ENCODE results near the gene HAL. TPM values are rescaled to one million over a fixed set of nuclear protein-coding genes. Genes with fewer than 3 reads are reported as not detected.

Gene HAL
- total RNA-seq, 1 experiment from 2014 or later = 0.39 TPM

- TF ChIP-seq, protein P1, sequence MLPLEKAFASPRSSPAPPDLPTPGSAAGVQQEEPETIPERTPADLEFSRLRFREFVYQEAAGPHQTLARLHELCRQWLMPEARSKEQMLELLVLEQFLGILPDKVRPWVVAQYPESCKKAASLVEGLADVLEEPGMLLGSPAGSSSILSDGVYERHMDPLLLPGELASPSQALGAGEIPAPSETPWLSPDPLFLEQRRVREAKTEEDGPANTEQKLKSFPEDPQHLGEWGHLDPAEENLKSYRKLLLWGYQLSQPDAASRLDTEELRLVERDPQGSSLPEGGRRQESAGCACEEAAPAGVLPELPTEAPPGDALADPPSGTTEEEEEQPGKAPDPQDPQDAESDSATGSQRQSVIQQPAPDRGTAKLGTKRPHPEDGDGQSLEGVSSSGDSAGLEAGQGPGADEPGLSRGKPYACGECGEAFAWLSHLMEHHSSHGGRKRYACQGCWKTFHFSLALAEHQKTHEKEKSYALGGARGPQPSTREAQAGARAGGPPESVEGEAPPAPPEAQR (CRISPR knock-in tag; IDR thresholded peaks at IDR 0.05) = no peak
- TF ChIP-seq SOX15 (CRISPR knock-in tag; IDR thresholded peaks at IDR 0.05) (no peak), ZNF138 (CRISPR knock-in tag; conservative IDR thresholded peaks at IDR 0.05) (no peak), HMGA2 (CRISPR knock-in tag; IDR thresholded peaks at IDR 0.05) (no peak), CREB1 (CRISPR knock-in tag; IDR thresholded peaks at IDR 0.05) (no peak), KAT7 (CRISPR knock-in tag; IDR thresholded peaks at IDR 0.05; ENCODE audit: borderline replicate concordance) (no peak), ZBTB21 (CRISPR knock-in tag; IDR thresholded peaks at IDR 0.05; ENCODE audit: borderline replicate concordance) (no peak)
Observed at GRCh38 chr12:95978774-95979173, 17.4 kb downstream of the HAL start (continued).

GRCh38 chr12:95978351-95978750 lies 17.8 kb downstream of the HAL start:
- Mint-ChIP-seq H3K36me3 (no peaks in the 10 kb centered on the region), H3K9me3 (no peaks in the 10 kb centered on the region), H3K27ac (no peak overlapping the region), H3K4me3 (no peak overlapping the region), H3K27me3 (ENCODE audit: low read depth) (no peaks in the 10 kb centered on the region), H3K4me1 (peaks cover 11% of the 10 kb centered on the region)
- ChIA-PET POLR2A (no interaction called here), CTCF (interaction anchor here (2.6 kb wide), 1 partner anchor 20 kb away, joined by 7 read pairs; no protein-coding TSS in a partner anchor)
- TF ChIP-seq HMGA2 (CRISPR knock-in tag; IDR thresholded peaks at IDR 0.05) (no peak), ZNF263 (CRISPR knock-in tag; IDR thresholded peaks at IDR 0.05; ENCODE audit: low read depth) (no peak), TEAD1 (CRISPR knock-in tag; IDR thresholded peaks at IDR 0.05) (no peak), SP1 (CRISPR knock-in tag; conservative IDR thresholded peaks at IDR 0.05) (no peak), CTCF (IDR thresholded peaks at IDR 0.05) (no peak), FOXP1 (CRISPR knock-in tag; IDR thresholded peaks at IDR 0.05; ENCODE audit: borderline replicate concordance) (no peak), USF1 (CRISPR knock-in tag; IDR thresholded peaks at IDR 0.05) (no peak), MXD4 (CRISPR knock-in tag; IDR thresholded peaks at IDR 0.05; ENCODE audit: borderline replicate concordance) (no peak), ATF6 (CRISPR knock-in tag; IDR thresholded peaks at IDR 0.05) (no peak), ATF3 (CRISPR knock-in tag; conservative IDR thresholded peaks at IDR 0.05) (no peak), ERG (CRISPR knock-in tag; IDR thresholded peaks at IDR 0.05) (no peak), TCF7 (CRISPR knock-in tag; IDR thresholded peaks at IDR 0.05; ENCODE audit: low read depth) (no peak), SMAD3 (CRISPR knock-in tag; IDR thresholded peaks at IDR 0.05; ENCODE audit: borderline replicate concordance) (no peak), NR1H2 (CRISPR knock-in tag; IDR thresholded peaks at IDR 0.05) (no peak), EMX1 (CRISPR knock-in tag; IDR thresholded peaks at IDR 0.05) (no peak)
- no peak for ATAC-seq
- DNase-seq (ENCODE audit: low spot score) = no peak

Measured in WTC11 (cell line).